Gastroesophageal sphincter (tissue), 4 donors: ENCODE measurements around the gene IGSF23. TPM values are rescaled to one million over a fixed set of nuclear protein-coding genes. Genes with fewer than 3 reads are reported as not detected.
A peak's percentile ranks its signal among the peaks of the same experiment; 100 is the strongest.

ENCODE experiments used
- ATAC-seq: fragments of 150-250 bp; one replicate; pipeline ENCODE4 v1.9.1; 2016; ENCODE audit warnings: mild to moderate bottlenecking, moderate library complexity
- H3K27ac ChIP-seq, 4 donors: fragments of 200-600 bp; sonication (generic) in 3 of 4; 1 replicate in 3 of 4; 2 replicates in 1 of 4; pipeline ENCODE4 v1.5.1; 2016 to 2019
- H3K27me3 ChIP-seq: fragments of 200-600 bp; sonication (generic); one replicate; pipeline ENCODE4 v1.5.1; 2019
- H3K36me3 ChIP-seq, 2 donors: fragments of 200-600 bp; sonication (generic); one replicate each; pipeline ENCODE4 v1.5.1; 2019; ENCODE audit warnings: control low read depth in 1 of 2
- H3K4me1 ChIP-seq, 3 donors: fragments of 200-600 bp; sonication (generic); 1 replicate in 2 of 3; 2 replicates in 1 of 3; pipeline ENCODE4 v1.5.1; 2016 to 2019; ENCODE audit warnings: control low read depth in 2 of 3
- H3K4me3 ChIP-seq, 2 donors: fragments of 200-600 bp; sonication (generic); one replicate each; pipeline ENCODE4 v1.5.1; 2019; ENCODE audit warnings: mild to moderate bottlenecking in 1 of 2, moderate library complexity in 1 of 2
- H3K9me3 ChIP-seq, 3 donors: fragments of 200-600 bp; sonication (generic); one replicate each; pipeline ENCODE4 v1.5.1; 2017 to 2019; ENCODE audit warnings: control low read depth in 2 of 3
- EP300 ChIP-seq: sonication (generic); formaldehyde crosslinking; IDR thresholded peaks from one replicate; pipeline ENCODE4 v1.6.1; 2017; ENCODE audit warnings: antibody characterized with exemption, mild to moderate bottlenecking
- POLR2A ChIP-seq, 2 donors: fragments of 450-650 bp; IDR thresholded peaks; one replicate each; pipeline ENCODE4 v1.6.1; 2017; ENCODE audit warnings: antibody characterized with exemption in 2 of 2, mild to moderate bottlenecking in 2 of 2, moderate library complexity in 1 of 2
- POLR2AphosphoS5 ChIP-seq: sonication (generic); formaldehyde crosslinking; IDR thresholded peaks from one replicate; pipeline ENCODE4 v1.6.1; 2017; ENCODE audit warnings: antibody characterized with exemption
- WGBS, 2 donors: methylation state at CpG; one replicate each; pipeline ENCODE4 v1.1.5; 2018; ENCODE audit warnings: low coverage in 1 of 2; 5-methylcytosine and 5-hydroxymethylcytosine counted together
- total RNA-seq, 4 donors: library from RNA; depleted of rRNA; stranded (reverse); fragments of >200 nt; gene quantifications; one replicate each; pipeline ENCODE4 v1.1.0, GENCODE V29; 2016
- TF ChIP-seq, protein P1 (sequence below), 4 experiments: fragments of 200-600 bp in 2 of 4; fragments of 450-650 bp in 2 of 4; sonication (generic) in 1 of 4; IDR thresholded peaks; one replicate each; pipeline ENCODE4 v1.5.1; 2017 to 2019; ENCODE audit warnings: antibody characterized with exemption in 4 of 4, mild to moderate bottlenecking in 2 of 4, moderate library complexity in 2 of 4

The IGSF23 gene, protein sequence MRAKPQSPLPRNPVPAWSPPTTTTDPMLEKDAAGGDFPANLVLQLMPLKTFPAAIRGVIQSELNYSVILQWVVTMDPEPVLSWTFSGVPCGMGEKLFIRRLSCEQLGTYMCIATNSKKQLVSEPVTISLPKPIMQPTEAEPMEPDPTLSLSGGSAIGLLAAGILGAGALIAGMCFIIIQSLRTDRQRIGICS
- total RNA-seq: not detected

DNA sequence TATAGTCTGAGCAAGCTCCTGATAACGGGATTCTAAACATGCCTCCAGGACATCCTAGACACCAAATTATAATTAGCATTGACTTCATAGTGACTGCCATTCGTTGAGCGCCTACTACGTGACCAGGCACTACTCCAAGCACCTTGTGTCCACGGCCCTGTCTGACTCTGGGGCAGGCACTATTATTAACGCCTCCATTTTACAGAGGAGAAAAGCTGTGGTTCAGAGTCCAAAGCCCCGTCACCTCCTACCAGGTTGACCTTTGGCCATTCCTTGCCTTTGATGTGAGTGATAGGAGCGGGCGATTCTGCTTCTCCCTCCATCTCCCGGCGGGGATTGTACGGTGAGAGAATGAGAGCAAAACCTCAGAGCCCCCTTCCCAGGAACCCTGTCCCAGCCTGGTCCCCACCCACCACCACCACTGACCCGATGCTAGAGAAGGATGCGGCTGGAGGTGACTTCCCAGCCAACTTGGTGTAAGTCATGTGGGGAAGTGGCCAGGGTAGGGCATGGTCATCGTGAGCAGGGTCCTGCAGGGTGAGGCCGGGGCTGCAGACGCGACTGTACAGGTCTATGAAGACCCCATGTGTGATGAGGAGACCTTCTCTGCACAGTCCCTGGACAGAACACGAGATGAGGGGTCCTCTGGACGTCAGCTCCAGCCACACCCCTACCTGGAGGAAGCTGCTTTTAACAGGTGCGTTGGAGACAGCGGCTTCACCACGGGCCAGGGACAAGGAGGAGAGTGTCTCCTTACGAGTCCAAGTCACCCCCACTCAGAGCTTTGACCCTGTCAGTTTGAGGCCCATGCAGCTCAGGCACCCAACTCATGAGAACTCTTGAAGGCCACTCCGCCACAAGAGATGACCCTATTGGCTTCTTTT lies at the start of gene IGSF23:
IGSF23 (plus strand) TSS at position 269 of the 884 bp plus-strand sequence; CDS start at position 352, 83 bp downstream.
- Histone ChIP-seq H3K27ac (no peak within 1 kb of the TSS), H3K9me3 (no peaks in the 10 kb centered on the region)
- ATAC-seq: no peak

DNA sequence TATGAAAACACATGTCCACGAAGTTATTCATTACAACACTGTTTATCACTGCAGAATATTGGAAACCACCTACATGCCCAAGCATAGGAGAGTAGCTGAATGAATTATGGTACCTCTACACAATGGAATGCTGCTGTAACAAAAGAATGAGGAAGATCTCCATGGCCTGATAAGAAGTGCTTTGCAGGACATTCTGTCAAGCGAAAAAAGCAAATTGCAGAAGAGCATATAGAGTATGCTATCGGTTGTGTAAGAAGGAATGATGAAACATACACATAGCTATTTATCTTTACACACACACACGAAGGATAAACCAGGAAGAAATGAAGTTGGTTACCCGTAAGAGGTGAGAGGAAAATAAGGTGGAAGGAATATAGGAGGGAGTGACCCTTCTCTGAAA lies 46.4 kb upstream of the IGSF23 start:
- H3K36me3 ChIP-seq: no peaks in the 10 kb centered on the region
- H3K4me3 ChIP-seq: no peak overlapping the region
- TF ChIP-seq, protein P1, sequence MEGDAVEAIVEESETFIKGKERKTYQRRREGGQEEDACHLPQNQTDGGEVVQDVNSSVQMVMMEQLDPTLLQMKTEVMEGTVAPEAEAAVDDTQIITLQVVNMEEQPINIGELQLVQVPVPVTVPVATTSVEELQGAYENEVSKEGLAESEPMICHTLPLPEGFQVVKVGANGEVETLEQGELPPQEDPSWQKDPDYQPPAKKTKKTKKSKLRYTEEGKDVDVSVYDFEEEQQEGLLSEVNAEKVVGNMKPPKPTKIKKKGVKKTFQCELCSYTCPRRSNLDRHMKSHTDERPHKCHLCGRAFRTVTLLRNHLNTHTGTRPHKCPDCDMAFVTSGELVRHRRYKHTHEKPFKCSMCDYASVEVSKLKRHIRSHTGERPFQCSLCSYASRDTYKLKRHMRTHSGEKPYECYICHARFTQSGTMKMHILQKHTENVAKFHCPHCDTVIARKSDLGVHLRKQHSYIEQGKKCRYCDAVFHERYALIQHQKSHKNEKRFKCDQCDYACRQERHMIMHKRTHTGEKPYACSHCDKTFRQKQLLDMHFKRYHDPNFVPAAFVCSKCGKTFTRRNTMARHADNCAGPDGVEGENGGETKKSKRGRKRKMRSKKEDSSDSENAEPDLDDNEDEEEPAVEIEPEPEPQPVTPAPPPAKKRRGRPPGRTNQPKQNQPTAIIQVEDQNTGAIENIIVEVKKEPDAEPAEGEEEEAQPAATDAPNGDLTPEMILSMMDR (IDR thresholded peaks at IDR 0.05): no peak
- TF ChIP-seq EP300: no peak
- no peak for TF ChIP-seq POLR2A (IDR thresholded peaks at IDR 0.05)
- TF ChIP-seq POLR2AphosphoS5: no peak
- no peak overlapping the region for H3K27ac ChIP-seq
- H3K27me3 ChIP-seq: peaks cover 56% of the 10 kb centered on the region
- WGBS, 2 donors: 43 to 47% methylated on average over 5 of the region's 5 CpGs
- no peaks in the 10 kb centered on the region for H3K9me3 ChIP-seq
- no peaks in the 10 kb centered on the region for H3K4me1 ChIP-seq
- ATAC-seq: no peak

More for the DNA sequence above, at the start of gene IGSF23:
- Histone ChIP-seq H3K36me3 (no peaks in the 10 kb centered on the region), H3K4me3 (no peak within 1 kb of the TSS), H3K4me1 (no peaks in the 10 kb centered on the region), H3K27me3 (peaks cover 14% of the 10 kb centered on the region)
- 83 to 90% methylated on average over 4 to 7 of the region's 25 CpGs for WGBS, 2 donors
- no peak for TF ChIP-seq POLR2A (IDR thresholded peaks at IDR 0.05)

DNA sequence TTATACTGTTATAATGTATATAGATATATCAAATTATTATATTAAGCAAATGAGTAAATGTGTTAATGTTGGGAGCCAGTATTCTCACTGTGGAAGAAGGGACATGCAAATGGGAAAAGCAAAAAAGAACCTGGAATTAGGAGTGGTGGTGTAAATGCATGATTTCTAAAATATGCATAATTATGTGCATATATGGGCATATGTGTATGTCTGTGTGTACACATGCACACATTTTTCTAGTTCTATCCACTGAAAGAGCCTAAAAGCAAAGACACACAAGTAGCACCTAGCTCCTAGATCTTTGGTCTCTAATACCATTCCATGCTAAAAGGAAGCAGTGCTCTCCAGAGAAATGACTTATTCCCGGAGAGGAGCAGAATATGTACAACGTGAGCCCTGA lies 45.6 kb upstream of the IGSF23 start:
- no peak for ATAC-seq
- H3K4me1 ChIP-seq: no peaks in the 10 kb centered on the region
- TF ChIP-seq POLR2AphosphoS5: no peak
- TF ChIP-seq, protein P1 (IDR thresholded peaks at IDR 0.05): no peak
- TF ChIP-seq POLR2A (IDR thresholded peaks at IDR 0.05): no peak
- no peak for TF ChIP-seq EP300
- H3K27me3 ChIP-seq: peaks cover 55% of the 10 kb centered on the region
- no peaks in the 10 kb centered on the region for H3K36me3 ChIP-seq
- no peaks in the 10 kb centered on the region for H3K9me3 ChIP-seq
- no peak overlapping the region for H3K27ac ChIP-seq
- H3K4me3 ChIP-seq: no peak overlapping the region
- 57 to 71% methylated on average over 2 of the region's 2 CpGs for WGBS, 2 donors

DNA sequence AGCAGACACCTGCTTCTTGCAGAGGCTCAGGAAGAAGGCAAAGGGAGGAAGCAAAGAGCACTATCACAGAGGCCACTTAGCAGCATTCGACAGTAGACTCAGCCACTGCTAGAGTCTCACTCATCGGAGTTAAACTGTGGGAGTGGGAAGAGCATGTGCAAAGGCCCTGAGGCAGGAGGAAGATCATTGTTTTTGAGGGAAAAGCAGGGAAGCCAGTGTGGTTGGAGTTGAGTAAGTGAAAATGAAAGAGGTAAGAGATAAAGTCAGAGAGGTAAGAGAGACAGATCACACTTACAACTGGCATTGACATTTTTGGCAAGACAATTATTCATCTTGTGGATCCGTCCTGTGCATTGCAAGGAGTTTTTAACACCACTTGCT lies 42.8 kb upstream of the IGSF23 start:
- no peak for ATAC-seq
- TF ChIP-seq POLR2AphosphoS5 (no peak), POLR2A (IDR thresholded peaks at IDR 0.05) (no peak), EP300 (no peak)
- TF ChIP-seq, protein P1 (IDR thresholded peaks at IDR 0.05): no peak
- Histone ChIP-seq H3K27ac (no peak overlapping the region), H3K27me3 (peaks cover 56% of the 10 kb centered on the region), H3K4me1 (no peaks in the 10 kb centered on the region), H3K9me3 (no peaks in the 10 kb centered on the region), H3K36me3 (no peaks in the 10 kb centered on the region), H3K4me3 (no peak overlapping the region)
- 0 to 51% methylated on average over 1 to 3 of the region's 3 CpGs for whole genome bisulfite sequencing, 2 donors

DNA sequence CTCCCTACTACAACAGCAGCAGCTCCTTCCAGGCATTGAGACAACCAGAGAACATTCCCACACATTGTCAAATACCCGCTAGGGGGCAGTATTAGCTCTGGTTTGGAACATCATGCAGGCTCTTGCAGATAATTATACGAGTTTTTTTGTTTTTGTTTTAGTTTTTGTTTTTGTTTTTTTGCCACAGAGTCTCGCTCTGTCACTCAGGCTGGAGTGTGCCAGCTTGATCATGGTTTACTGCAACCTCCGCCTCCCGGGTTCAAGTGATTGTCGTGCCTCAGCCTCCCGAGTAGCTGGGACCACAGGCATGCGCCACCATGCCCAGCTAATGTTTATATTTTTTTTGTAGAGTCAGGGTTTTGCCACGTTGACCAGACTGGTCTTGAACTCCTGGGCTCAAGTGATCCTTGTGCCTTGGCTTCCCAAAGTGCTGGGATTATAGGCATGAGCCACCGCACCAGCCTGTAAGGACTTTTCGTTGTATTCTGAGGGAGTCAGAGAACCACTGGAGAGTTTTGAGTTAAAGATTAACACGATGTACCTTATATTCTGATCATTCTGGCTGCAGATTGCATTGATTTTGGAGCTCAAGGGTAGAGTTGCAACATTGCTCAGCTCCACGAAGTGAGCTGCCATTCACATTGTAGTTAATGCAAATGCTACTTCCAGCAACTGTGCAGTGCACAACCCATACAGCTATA lies 42.2 kb upstream of the IGSF23 start:
- Histone ChIP-seq H3K27me3 (peaks cover 56% of the 10 kb centered on the region), H3K4me3 (no peak overlapping the region), H3K9me3 (no peaks in the 10 kb centered on the region), H3K36me3 (no peaks in the 10 kb centered on the region), H3K27ac (no peak overlapping the region), H3K4me1 (no peaks in the 10 kb centered on the region)
- ATAC-seq: peak; percentile 48
- TF ChIP-seq, protein P1 (IDR thresholded peaks at IDR 0.05): peak; percentile 46 to 73 (median 56)
- no peak for TF ChIP-seq POLR2AphosphoS5
- WGBS, 2 donors: 20 to 50% methylated on average over 4 to 12 of the region's 13 CpGs
